Ascending aorta (tissue), 2 donors: Measurements from ENCODE around the gene HID1. TPM values are rescaled to one million over a fixed set of nuclear protein-coding genes. Genes with fewer than 3 reads are reported as not detected.

Source experiments
- DNase-seq, 2 donors: peaks; one replicate each; pipeline ENCODE4 v3.0.0-alpha.2; 2019; ENCODE audit warnings: low spot score in 2 of 2
- H3K27ac ChIP-seq, 2 donors: fragments of 200-600 bp; sonication (generic); one replicate each; pipeline ENCODE4 v1.5.1; 2016 to 2017; ENCODE audit warnings: mild to moderate bottlenecking in 1 of 2
- H3K27me3 ChIP-seq: fragments of 200-600 bp; sonication (generic); one replicate; pipeline ENCODE4 v1.5.1; 2017
- H3K36me3 ChIP-seq, 2 donors: fragments of 200-600 bp; sonication (generic); one replicate each; pipeline ENCODE4 v1.5.1; 2016
- H3K4me1 ChIP-seq, 2 donors: fragments of 200-600 bp; sonication (generic); one replicate each; pipeline ENCODE4 v1.5.1; 2016 to 2017; ENCODE audit warnings: mild to moderate bottlenecking in 1 of 2
- H3K4me3 ChIP-seq, 2 donors: fragments of 200-600 bp; sonication (generic); one replicate each; pipeline ENCODE4 v1.5.1; 2016 to 2017; ENCODE audit warnings: mild to moderate bottlenecking in 1 of 2
- H3K9me3 ChIP-seq, 2 donors: fragments of 200-600 bp; sonication (generic); one replicate each; pipeline ENCODE4 v1.5.1; 2016
- CTCF ChIP-seq, 3 experiments: fragments of 200-600 bp in 2 of 3; fragments of 450-650 bp in 1 of 3; sonication (generic) in 2 of 3; IDR thresholded peaks; one replicate each; pipeline ENCODE4 v1.5.1; 2016 to 2019; ENCODE audit warnings: antibody characterized with exemption in 3 of 3, mild to moderate bottlenecking in 1 of 3, moderate library complexity in 1 of 3
- intact Hi-C: fragments of 100-400 bp; cut with DNase I; formaldehyde crosslinking; loops from one replicate; pipeline ENCODE4 v1.15.1; 2023
- total RNA-seq: library from RNA; depleted of rRNA; stranded (reverse); fragments of >200 nt; gene quantifications from one replicate; pipeline ENCODE4 v1.1.0, GENCODE V29; 2016

Gene HID1
- total RNA-seq, 1 donor from 2014 or later = 103 TPM

- intact Hi-C loops = no loop called here
- H3K9me3 ChIP-seq = no peaks in the 10 kb centered on the region
- no peaks in the 10 kb centered on the region for H3K27me3 ChIP-seq
Measured at GRCh38 chr17:74947041-74947754, 25.4 kb downstream of the HID1 start.

GRCh38 chr17:74946641-74947040, 25.9 kb downstream of the HID1 start:
- Histone ChIP-seq H3K9me3 (no peaks in the 10 kb centered on the region), H3K36me3 (no peaks in the 10 kb centered on the region), H3K27ac (no peak overlapping the region), H3K4me1 (no peaks in the 10 kb centered on the region), H3K4me3 (no peak overlapping the region), H3K27me3 (no peaks in the 10 kb centered on the region)
- TF ChIP-seq CTCF (IDR thresholded peaks at IDR 0.05) = no peak
- no peak for DNase-seq
- intact Hi-C loops = no loop called here

More at GRCh38 chr17:74947041-74947754, 25.4 kb downstream of the HID1 start:
- Histone ChIP-seq H3K36me3 (no peaks in the 10 kb centered on the region), H3K27ac (no peak overlapping the region), H3K4me1 (no peaks in the 10 kb centered on the region), H3K4me3 (no peak overlapping the region)
- DNase-seq = no peak
- TF ChIP-seq CTCF (IDR thresholded peaks at IDR 0.05) = no peak

GRCh38 chr17:74945543-74945942, 27.0 kb downstream of the HID1 start:
- Histone ChIP-seq H3K27ac (no peak overlapping the region), H3K27me3 (no peaks in the 10 kb centered on the region), H3K36me3 (no peaks in the 10 kb centered on the region), H3K4me3 (no peak overlapping the region), H3K4me1 (no peaks in the 10 kb centered on the region), H3K9me3 (no peaks in the 10 kb centered on the region)
- no peak for DNase-seq
- intact Hi-C loops = no loop called here
- no peak for TF ChIP-seq CTCF (IDR thresholded peaks at IDR 0.05)

DNA sequence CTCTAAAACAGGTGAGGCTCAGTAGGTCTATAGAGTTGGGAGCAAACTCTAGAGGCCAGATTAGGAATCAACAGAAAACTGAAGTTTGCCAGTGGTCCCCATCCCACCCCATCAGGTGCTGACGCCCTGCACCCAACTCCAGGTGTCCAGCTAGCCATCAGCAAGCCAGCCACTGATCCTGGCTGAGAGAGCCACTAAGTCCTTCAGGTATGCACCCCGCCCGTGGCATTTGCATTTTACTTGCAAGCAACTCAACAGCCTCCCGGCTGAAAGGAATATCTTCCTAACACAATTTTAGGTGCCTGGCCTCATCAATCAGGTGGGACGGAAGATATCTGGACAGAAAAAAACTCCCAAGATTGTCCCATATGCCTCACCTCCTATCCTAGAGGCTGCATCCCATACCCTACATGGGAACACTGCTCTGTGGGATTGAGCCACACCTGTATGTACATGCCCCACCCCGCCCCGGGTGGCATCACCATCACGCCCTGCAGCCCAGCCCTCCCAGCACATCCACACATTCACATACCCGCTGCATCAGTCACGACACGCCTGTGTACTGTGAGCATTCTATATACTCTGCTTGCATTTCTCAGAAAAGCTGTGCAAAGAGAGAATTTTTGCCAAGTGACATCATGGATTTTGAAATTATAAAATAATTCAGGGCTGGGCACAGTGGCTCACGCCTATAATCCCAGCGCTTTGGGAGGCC, 28.6 kb downstream of the HID1 start:
- no peaks in the 10 kb centered on the region for H3K9me3 ChIP-seq
- intact Hi-C loops = no loop called here
- no peaks in the 10 kb centered on the region for H3K27me3 ChIP-seq

DNA sequence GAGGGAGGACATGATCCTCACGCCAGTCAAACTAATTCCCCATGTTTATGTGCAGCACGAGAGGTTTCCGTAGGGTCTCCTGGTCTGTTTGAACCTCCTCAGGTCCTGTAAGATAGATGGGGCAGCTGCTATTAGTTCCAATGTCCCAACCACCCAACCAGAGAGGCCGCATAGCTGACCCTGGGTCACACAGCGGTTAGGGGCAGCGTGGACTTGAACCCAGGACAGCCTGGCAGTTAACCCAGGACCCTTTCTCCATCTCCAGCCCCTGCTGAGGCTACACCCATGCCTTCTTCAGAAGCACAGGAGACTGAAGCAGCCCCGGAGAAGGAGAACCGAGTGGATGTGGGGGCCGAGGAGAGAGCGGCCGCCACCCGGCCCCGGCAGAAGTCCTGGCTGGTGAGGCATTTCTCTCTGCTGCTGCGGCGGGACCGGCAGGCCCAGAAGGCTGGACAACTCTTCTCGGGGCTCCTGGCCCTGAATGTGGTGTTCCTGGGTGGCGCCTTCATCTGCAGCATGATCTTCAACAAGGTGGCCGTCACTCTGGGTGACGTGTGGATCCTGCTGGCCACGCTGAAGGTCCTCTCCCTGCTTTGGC, 31.3 kb downstream of the HID1 start:
- Histone ChIP-seq H3K4me1 (no peaks in the 10 kb centered on the region), H3K36me3 (no peaks in the 10 kb centered on the region), H3K4me3 (no peak overlapping the region), H3K27ac (no peak overlapping the region), H3K27me3 (peaks cover 5% of the 10 kb centered on the region), H3K9me3 (no peaks in the 10 kb centered on the region)
- intact Hi-C loops = no loop called here
- no peak for DNase-seq
- no peak for TF ChIP-seq CTCF (IDR thresholded peaks at IDR 0.05)

More for the DNA sequence above, 28.6 kb downstream of the HID1 start:
- DNase-seq = no peak
- no peak for TF ChIP-seq CTCF (IDR thresholded peaks at IDR 0.05)
- no peak overlapping the region for H3K4me3 ChIP-seq
- no peak overlapping the region for H3K27ac ChIP-seq
- H3K36me3 ChIP-seq = no peaks in the 10 kb centered on the region
- H3K4me1 ChIP-seq = no peaks in the 10 kb centered on the region
